ENCODE results near the gene TMEM107.

DNA sequence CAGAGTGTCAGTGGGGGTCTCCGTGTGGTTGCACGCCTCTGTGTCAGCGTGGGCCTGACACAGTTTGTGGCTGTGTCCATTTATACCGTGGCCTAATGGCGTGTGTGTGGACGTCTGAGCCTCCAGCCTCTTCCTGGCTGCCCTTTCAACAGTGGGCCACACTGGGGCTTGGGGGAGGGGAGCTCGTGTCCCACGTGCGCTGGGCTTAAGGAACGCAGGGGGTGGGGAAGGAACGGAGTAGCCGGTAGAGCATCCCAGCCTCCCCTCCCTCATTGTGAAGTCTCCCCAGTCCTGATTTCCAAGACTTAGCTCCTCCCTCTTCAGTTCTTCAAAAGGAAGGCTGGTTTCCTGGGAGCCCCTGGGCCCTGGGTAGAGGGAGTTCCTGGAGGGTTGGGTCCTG lies 42.8 kb downstream of the TMEM107 start:
- no peak for TF ChIP-seq POLR2A (IDR thresholded peaks at IDR 0.05)
- TF ChIP-seq, protein P1, sequence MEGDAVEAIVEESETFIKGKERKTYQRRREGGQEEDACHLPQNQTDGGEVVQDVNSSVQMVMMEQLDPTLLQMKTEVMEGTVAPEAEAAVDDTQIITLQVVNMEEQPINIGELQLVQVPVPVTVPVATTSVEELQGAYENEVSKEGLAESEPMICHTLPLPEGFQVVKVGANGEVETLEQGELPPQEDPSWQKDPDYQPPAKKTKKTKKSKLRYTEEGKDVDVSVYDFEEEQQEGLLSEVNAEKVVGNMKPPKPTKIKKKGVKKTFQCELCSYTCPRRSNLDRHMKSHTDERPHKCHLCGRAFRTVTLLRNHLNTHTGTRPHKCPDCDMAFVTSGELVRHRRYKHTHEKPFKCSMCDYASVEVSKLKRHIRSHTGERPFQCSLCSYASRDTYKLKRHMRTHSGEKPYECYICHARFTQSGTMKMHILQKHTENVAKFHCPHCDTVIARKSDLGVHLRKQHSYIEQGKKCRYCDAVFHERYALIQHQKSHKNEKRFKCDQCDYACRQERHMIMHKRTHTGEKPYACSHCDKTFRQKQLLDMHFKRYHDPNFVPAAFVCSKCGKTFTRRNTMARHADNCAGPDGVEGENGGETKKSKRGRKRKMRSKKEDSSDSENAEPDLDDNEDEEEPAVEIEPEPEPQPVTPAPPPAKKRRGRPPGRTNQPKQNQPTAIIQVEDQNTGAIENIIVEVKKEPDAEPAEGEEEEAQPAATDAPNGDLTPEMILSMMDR (IDR thresholded peaks at IDR 0.05) = no peak

Measured in esophagus squamous epithelium (tissue), 4 donors.